GM12878 (cell line): Measurements from ENCODE around the gene MARCHF2. TPM values are rescaled to one million over a fixed set of nuclear protein-coding genes. Genes with fewer than 3 reads are reported as not detected.
"Not testable (repeated sequence)": the region's sequence is repeated elsewhere in the genome, so short reads cannot be mapped to it uniquely, and the experiment has no call there.

ENCODE experiments used
- ATAC-seq: fragments of 200-7000 bp; cut with Tn5 transposase; 3 replicates; pipeline ENCODE4 v1.9.1; 2020; ENCODE audit warnings: mild to moderate bottlenecking, moderate library complexity
- BruUV-seq: library from RNA; stranded (reverse); fragments of 400-500 nt; replicated peaks from 2 replicates; lab custom pipeline; 2021; lab: Mats Ljungman, UMichigan
- CTCF ChIA-PET: fragments of 300-600 bp; sonication (Branson Sonifier 250); formaldehyde crosslinking; extraction: SDS; loops from one replicate; lab custom pipeline; 2021; ENCODE audit warnings: inconsistent platforms; lab: Yijun Ruan, JAX
- POLR2A ChIA-PET: fragments of 350-600 bp; formaldehyde crosslinking; extraction: SDS; loops from one replicate; lab custom pipeline; 2021; ENCODE audit warnings: inconsistent platforms; lab: Charles Lee
- RAD21 ChIA-PET: fragments of 300-600 bp; sonication (Branson Sonifier 250); formaldehyde crosslinking; loops from one replicate; lab custom pipeline; 2023; ENCODE audit warnings: antibody characterized with exemption; ENCODE audit not compliant: unreplicated experiment; lab: Charles Lee
- SMC1A ChIA-PET: fragments of 300-600 bp; sonication (Branson Sonifier 250); formaldehyde crosslinking; loops from one replicate; lab custom pipeline; 2023; ENCODE audit not compliant: unreplicated experiment, uncharacterized antibody; lab: Charles Lee
- DNase-seq: peaks from one replicate; pipeline ENCODE4 v3.0.0-alpha.2; 2011; ENCODE audit warnings: low read depth, low spot score
- FAIRE-seq: peaks from 3 replicates; lab custom pipeline; 2011; peaks lifted over from hg19 to GRCh38; lab: Jason Lieb, UNC
- H2AFZ ChIP-seq: 2 replicates; pipeline ENCODE4 v1.6.0; 2011; ENCODE audit warnings: low read depth, low read length, control low read depth; ENCODE audit not compliant: control insufficient read depth
- H3K27ac ChIP-seq: 2 replicates; pipeline ENCODE4 v1.5.1; 2011; ENCODE audit warnings: control low read depth; ENCODE audit not compliant: control insufficient read depth, insufficient read depth
- H3K27me3 ChIP-seq, 2 experiments: replicated peaks in 1 of 2; 2 replicates each; pipeline versions ENCODE4 v1.6.0 to v1.6.1; 2011; ENCODE audit warnings: low read length in 1 of 2; ENCODE audit not compliant: control insufficient read depth in 2 of 2, insufficient read depth in 2 of 2
- H3K36me3 ChIP-seq, 2 experiments: 2 replicates each; pipeline ENCODE4 v1.5.1; 2011; ENCODE audit warnings: low read length in 1 of 2; ENCODE audit not compliant: control insufficient read depth in 2 of 2, insufficient read depth in 2 of 2
- H3K4me1 ChIP-seq: 2 replicates; pipeline ENCODE4 v1.6.1; 2011; ENCODE audit warnings: mild to moderate bottlenecking, low read length, moderate library complexity, mixed read lengths; ENCODE audit not compliant: control insufficient read depth, insufficient read depth
- H3K4me2 ChIP-seq: 2 replicates; pipeline ENCODE4 v1.6.0; 2011; ENCODE audit warnings: control low read depth; ENCODE audit not compliant: control insufficient read depth, insufficient read depth
- H3K4me3 ChIP-seq: fragments of 200-600 bp; sonication (generic); 2 replicates; pipeline ENCODE4 v1.5.1; 2016
- H3K79me2 ChIP-seq: 2 replicates; pipeline ENCODE4 v1.6.0; 2011; ENCODE audit warnings: low read length; ENCODE audit not compliant: control insufficient read depth, insufficient read depth
- H3K9ac ChIP-seq: 2 replicates; pipeline ENCODE4 v1.8.0; 2011; ENCODE audit warnings: low read length, control low read depth, mixed read lengths; ENCODE audit not compliant: control insufficient read depth, insufficient read depth
- H3K9me3 ChIP-seq: replicated peaks from 3 replicates; pipeline ENCODE4 v1.5.1; 2011; ENCODE audit warnings: mild to moderate bottlenecking, low read length; ENCODE audit not compliant: control insufficient read depth, insufficient read depth
- H4K20me1 ChIP-seq: 2 replicates; pipeline ENCODE4 v1.6.0; 2011; ENCODE audit not compliant: control insufficient read depth, insufficient read depth
- FOS ChIP-seq: IDR thresholded peaks from 3 replicates; pipeline ENCODE4 v1.6.1; 2011; ENCODE audit warnings: borderline replicate concordance; ENCODE audit not compliant: insufficient read length; ENCODE audit errors: extremely low read depth
- IRF3 ChIP-seq: fragments of 450-650 bp; IDR thresholded peaks from 2 replicates; pipeline ENCODE4 v1.6.1; 2014; ENCODE audit warnings: mild to moderate bottlenecking
- USF1 ChIP-seq: IDR thresholded peaks from 2 replicates; pipeline ENCODE4 v1.6.1; 2011; ENCODE audit warnings: borderline replicate concordance, low read depth, mild to moderate bottlenecking, moderate library complexity, mixed read lengths, low read length; ENCODE audit not compliant: insufficient read depth; ENCODE audit errors: extremely low read length
- ZBTB40 ChIP-seq: fragments of 450-650 bp; IDR thresholded peaks from 2 replicates; pipeline ENCODE4 v1.6.1; 2016; ENCODE audit warnings: mild to moderate bottlenecking, moderate library complexity, borderline replicate concordance
- WGBS: methylation state at CpG from one replicate; pipeline ENCODE4 v1.1.6; 2016; ENCODE audit warnings: low lambda C conversion rate; ENCODE audit not compliant: insufficient replicate concordance, insufficient coverage; ENCODE audit errors: missing lambda C conversion rate; 5-methylcytosine and 5-hydroxymethylcytosine counted together
- in situ Hi-C: fragments of 300-500 bp; cut with MboI; formaldehyde crosslinking; loops from 9 replicates; pipeline ENCODE4 v1.14.3; 2018; ENCODE audit warnings: mixed read lengths
- intact Hi-C: fragments of 100-400 bp; cut with micrococcal nuclease; formaldehyde crosslinking; loops from one replicate; pipeline ENCODE4 v1.14.2; 2022; ENCODE audit not compliant: unreplicated experiment
- polyA plus RNA-seq, 11 experiments: library from polyadenylated mRNA; depleted of rRNA in 4 of 11; unstranded in 6 of 11; stranded (reverse) in 5 of 11; fragments of >200 nt; fragmentation: Nextera tagmentation in 4 of 11; fragmentation: Illumina TruSeq in 1 of 11; extraction: Ambion mirVana in 4 of 11; extraction: Trizol in 1 of 11; gene quantifications; 1 replicate in 1 of 11; 2 replicates in 10 of 11; pipeline versions ENCODE4 v1.2.1 to v1.2.3, GENCODE V29; 2011 to 2016; ENCODE audit warnings: inconsistent platforms in 2 of 11, missing spikeins in 2 of 11, low read depth in 1 of 11
- total RNA-seq, 4 experiments: library from RNA; depleted of rRNA in 3 of 4; stranded (reverse); fragments of >200 nt in 3 of 4; fragmentation: Illumina TruSeq in 1 of 4; extraction: Trizol in 1 of 4; gene quantifications; 2 replicates each; pipeline versions ENCODE4 v1.2.1 to v1.2.3, GENCODE V29; 2013 to 2021

Gene MARCHF2
- total and polyA plus RNA-seq, 10 of the 15 experiments (the other 5 are each of a cell fraction or from before 2014, with no cell fraction given), result 1.6 to 30.3 (median 10.8) TPM

- TF ChIP-seq FOS (no peak), IRF3 (no peak), USF1 (no peak)
These were observed 28.8 kb downstream of the MARCHF2 start (continued) for GRCh38 chr19:8441725-8442544.

- Histone ChIP-seq H3K27ac (peak overlapping the region; percentile 59), H3K4me3 (peak overlapping the region; percentile 84), H2AFZ (peak overlapping the region; percentile 99), H3K9ac (peak overlapping the region; percentile 63), H3K4me2 (peak overlapping the region; percentile 95), H3K79me2 (peaks cover 44% of the 10 kb centered on the region)
- H3K9me3 ChIP-seq, H3K36me3 ChIP-seq, FAIRE-seq, H3K27me3 ChIP-seq, in situ Hi-C loops, H4K20me1 ChIP-seq, ATAC-seq, BruUV-seq, DNase-seq, intact Hi-C loops, H3K4me1 ChIP-seq: not testable (repeated sequence)
- POLR2A ChIA-PET, result interaction anchor here (0.5 to 3.1 kb wide), 8 partner anchors 12 to 133 kb away, joined by 3 to 14 read pairs (median 4); partner anchors contain the start of genes MARCHF2, RAB11B and ZNF414
- CTCF ChIA-PET, result interaction anchor here (0.8 to 1.9 kb wide), 5 partner anchors 12 to 133 kb away, joined by 3 to 8 read pairs (median 4); partner anchors contain the start of genes MARCHF2 and MYO1F
- 21% methylated on average over 32 of the region's 32 CpGs for WGBS
- TF ChIP-seq ZBTB40, result peak; percentile 34; the same call in 1 of the 2 replicates
- SMC1A ChIA-PET, result interaction anchor here (0.9 to 1.0 kb wide), 2 partner anchors 9 to 69 kb away, joined by 3 to 4 read pairs; no protein-coding TSS in a partner anchor
- RAD21 ChIA-PET, result interaction anchor here (1.0 to 1.7 kb wide), 3 partner anchors 29 to 31 kb away, joined by 3 to 7 read pairs (median 5); partner anchors contain the start of gene MARCHF2
These were observed 31.1 kb downstream of the MARCHF2 start for GRCh38 chr19:8444140-8444676.
